Stimulated activated CD4-positive, alpha-beta T cell treated with anti-CD3 and anti-CD28 coated beads, Interleukin-12 subunit alpha, Interleukin-12 subunit beta, amount 100 ng/mL, for 24 hours (primary cell): ENCODE data around the gene MRPL49.
A peak's percentile ranks its signal among the peaks of the same experiment; 100 is the strongest.

Source experiments
- DNase-seq, 2 experiments: peaks; one replicate each; pipeline ENCODE4 v3.0.0-alpha.2; 2020; ENCODE audit warnings: low read depth in 2 of 2

The MRPL49 gene

DNA sequence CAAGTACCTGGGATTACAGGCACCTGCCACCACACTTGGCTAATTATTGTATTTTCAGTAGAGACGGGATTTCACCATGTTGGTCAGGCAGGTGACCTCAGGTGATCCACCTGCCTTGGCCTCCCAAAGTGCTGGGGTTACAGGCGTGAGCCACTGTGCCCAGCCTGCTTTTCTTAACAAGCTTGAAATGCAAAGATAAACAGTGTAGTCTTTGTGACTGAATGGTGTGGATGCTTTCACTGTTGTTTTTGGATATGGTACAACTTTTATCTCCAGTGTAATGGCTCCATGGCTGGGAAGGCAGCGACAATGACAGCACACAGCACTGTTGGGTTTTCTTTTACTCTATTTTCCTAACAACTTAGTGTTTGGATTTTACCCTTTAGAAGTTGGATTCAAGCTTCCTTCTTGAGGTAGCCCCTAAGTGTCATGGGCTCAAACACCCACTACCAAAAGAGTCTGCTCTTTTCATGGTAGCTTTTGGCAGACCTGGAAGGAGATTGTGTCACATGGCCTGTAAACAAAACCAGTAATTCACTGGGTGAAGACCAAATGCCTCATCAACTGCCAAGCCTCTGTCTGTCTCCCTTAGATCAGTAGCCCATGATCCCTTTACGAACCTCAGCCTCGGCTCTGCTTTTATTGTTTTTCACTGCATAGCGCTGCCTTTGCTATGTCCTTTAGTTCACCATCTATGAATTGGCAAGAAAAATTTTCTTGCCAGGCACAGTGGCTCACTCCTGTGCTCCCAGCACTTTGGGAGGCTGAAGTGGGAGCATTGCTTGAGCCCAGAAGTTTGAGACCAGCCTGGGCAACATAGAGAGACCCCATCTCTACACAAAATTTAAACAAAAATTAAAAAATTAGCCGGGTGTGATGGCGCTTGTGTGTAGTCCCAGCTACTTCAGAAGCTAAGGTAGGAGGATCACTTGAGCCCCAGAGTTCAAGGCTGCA is 19.7 kb upstream of the MRPL49 start:
- DNase-seq, result no peak

DNA sequence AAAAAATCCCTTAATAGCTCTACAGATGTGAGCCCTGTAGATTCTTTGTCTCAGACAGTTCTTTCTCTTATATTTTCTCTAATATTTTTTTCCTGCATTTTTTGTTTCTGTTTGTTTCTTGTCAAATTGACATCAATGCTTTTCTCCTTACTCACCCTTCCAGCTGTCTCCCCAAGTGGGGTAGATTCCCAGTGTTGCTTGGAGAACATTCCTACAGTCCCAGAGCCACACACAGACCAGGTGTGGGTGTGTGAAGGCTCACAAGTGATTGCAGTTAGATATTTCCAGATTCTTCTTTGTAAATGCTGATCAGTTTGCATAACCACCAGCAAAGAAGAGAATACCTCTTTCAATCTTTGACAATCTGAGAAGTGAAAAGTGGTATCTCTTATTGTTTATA is 18.6 kb upstream of the MRPL49 start:
- no peak for DNase-seq

DNA sequence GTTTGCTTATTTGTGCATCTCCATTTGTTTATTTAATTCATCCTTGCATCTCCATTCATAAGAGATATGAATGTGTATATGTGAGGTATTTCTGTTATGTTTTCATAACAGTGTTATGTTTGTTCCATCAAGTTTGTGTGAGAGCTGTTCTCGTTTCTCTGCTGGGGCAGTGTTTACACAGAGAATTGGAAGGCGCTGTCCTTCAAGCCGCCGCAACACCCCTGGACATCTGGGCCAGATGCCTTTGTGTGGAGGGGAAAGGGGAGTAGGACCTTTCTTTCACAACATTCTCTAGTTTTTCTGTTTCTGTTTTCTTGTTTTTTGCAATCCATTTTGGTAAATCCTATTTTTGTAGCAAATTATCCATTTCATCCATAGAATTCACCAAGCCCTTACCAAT is 17.5 kb upstream of the MRPL49 start:
- DNase-seq, result no peak

DNA sequence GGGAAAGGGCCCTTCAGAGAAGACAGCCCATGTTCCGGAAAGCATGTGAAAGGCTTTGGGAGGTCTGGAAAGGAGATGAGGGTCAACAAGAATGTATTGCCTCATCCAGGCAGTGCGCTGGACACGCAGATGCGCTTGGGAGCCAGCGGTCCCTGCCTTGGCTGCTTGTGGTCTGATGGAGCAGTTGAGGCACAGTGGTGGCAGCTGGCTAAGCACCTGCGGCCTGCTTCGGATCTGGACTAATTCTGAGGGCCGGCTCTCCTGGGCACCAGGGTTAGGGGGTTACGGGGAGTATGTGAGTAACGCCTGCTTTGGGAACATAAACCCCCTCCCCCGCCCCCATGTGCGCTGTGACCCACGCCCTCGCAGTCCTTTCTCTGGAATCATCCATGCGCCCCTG is 15.0 kb upstream of the MRPL49 start:
- DNase-seq, result no peak

DNA sequence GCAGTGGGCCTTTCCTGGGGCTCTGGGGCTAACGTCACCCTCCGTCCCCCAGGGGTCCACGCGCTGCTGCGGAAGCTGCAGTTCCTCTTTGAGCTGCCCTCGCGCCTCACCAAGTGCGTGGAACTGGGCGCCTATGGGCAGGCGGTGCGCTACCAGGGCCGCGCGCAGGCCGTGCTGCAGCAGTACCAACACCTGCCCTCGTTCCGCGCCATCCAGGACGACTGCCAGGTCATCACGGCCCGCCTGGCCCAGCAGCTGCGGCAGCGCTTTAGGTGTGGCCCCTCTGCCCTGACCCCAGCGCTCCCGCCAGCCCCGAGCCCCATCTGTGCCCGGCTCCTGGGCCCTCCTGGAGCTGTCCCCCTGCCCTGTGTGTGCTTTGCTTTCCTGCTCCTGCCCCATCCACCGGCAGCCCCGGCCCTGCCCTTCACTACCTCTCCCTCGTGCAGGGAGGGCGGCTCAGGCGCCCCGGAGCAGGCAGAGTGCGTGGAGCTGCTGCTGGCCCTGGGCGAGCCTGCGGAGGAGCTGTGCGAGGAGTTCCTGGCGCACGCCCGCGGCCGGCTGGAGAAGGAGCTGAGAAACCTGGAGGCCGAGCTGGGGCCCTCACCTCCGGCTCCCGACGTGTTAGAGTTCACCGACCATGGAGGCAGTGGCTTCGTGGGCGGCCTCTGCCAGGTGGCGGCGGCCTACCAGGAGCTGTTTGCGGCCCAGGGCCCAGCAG is 14.2 kb upstream of the MRPL49 start:
- no peak for DNase-seq

DNA sequence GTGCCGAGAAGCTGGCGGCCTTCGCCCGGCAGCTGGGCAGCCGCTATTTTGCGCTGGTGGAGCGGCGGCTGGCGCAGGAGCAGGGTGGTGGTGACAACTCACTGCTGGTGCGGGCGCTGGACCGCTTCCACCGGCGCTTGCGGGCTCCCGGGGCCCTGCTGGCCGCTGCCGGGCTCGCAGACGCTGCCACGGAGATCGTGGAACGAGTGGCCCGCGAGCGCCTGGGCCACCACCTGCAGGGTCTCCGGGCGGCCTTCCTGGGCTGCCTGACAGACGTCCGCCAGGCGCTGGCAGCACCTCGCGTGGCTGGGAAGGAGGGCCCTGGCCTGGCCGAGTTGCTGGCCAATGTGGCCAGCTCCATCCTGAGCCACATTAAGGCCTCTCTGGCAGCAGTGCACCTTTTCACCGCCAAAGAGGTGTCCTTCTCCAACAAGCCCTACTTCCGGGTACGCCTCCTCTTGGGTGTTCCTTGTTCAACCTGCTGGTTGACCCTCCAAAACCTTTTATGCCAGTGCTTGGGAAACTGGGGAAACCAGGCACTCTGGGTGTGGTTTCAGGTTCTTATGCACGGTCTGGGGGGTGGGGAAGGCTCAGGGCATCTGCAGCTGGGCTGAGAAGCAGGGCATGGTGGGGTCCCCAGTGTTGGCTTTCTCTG is 13.5 kb upstream of the MRPL49 start:
- DNase-seq, result no peak

DNA sequence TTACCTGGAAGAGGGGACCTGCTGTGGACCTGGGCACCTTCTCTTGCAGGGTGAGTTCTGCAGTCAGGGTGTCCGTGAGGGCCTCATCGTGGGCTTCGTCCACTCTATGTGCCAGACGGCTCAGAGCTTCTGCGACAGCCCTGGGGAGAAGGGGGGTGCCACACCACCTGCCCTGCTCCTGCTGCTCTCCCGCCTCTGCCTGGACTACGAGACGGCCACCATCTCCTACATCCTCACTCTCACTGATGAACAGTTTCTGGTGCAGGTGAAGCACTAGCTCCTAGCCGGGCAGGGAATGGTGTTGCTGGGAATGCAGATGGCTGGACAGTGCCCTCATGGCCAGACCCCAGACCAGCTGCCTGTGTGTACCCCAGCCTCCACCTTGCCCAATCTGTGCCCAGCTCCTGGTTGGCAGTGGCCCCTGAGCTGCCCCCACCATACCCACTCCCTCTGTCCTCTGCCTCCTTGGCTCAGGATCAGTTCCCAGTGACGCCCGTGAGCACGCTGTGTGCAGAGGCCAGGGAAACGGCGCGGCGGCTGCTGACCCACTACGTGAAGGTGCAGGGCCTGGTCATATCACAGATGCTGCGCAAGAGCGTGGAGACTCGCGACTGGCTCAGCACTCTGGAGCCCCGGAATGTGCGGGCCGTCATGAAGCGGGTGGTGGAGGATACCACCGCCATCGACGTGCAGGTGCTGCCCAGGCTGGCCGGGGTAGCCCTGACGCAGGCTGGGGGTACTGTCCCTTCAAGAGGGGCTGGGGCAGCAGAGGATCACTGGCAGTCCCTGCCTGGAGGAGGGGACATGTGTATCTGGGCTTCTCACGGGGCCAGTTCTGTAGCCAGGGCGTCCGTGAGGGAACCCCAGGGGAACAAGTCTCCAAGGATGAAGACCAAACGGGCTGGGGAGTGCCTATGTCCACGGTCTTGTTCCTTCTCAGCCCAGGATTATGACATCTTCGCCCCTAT is 12.6 kb upstream of the MRPL49 start:
- no peak for DNase-seq

DNA sequence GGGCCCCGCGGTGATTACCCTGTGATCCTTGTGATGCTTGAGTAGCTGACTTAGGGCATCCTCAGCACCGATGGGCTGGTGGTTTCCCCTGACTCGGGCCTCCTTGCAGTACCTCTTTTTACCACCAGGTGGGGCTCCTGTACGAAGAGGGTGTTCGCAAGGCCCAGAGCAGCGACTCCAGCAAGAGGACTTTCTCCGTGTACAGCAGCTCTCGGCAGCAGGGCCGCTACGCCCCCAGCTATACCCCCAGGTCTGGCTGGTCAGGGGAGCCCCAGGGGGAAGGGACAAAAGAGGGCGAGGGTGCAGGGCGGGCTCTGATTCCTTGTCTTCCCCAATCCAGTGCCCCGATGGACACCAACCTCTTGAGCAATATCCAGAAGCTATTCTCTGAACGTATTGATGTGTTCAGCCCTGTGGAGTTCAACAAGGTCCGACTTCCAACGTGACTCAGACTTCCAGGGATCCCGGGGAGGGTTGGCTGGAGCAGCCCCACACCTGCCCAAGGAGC is 11.7 kb upstream of the MRPL49 start:
- peak; percentile 91 to 99 for DNase-seq

DNA sequence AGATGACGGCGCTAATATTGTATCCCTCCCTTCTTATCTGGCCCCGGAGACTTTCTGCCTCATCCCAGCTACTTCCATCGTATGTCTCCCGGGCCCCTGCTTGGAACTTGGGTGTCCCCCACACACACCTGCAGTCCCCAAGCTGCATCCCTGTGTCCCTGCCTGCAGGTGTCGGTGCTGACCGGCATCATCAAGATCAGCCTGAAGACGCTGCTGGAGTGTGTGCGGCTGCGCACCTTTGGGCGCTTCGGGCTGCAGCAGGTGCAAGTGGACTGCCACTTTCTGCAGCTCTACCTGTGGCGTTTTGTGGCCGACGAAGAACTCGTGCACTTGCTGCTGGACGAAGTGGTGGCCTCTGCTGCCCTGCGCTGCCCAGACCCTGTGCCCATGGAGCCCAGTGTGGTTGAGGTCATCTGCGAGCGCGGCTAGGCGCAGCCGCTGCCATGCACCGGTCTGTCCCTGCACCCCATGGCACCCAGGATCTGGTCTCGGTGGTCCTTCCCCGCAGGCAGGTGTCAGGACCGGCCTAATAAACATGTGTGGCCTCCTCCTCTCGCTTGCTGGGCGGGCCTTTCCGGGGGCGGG is 10.9 kb upstream of the MRPL49 start:
- DNase-seq, result no peak

DNA sequence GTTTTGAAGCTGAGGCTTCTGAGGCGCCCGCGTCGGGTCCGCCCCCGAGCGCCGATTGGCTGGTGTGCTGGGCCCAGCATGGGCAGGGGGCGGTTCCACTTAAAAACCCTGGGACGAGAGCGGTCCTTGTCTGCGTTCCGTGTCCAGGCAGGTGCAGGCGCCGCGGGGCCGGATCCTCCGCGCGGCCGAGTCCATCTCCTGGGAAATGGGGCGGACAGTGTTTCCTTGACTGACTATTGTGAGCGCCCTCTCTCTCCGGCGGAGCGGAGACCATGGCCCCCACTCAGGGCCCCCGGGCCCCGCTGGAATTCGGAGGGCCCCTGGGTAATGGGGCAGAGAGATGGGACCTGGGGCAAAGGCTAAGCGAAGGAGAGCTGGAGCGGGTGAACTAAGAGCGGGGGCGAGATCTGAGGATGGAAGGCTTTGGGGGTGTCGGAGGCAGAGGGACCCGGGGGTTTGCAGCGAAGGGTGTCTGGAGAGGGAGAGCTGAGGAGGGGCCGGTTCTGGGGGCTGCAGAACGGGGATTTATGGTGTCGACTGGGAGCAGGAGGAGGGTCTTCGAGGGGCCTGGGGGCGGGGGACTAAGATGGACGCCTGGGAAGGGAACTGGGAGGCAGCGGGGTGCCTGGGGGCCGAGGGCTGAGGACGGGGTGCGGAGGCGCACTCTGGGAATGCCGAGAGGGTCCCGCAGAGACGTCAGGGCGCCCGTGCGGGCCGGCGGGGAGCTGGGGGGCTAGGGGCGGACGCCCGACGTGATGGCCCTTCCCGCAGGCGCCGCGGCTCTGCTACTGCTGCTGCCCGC is 10.2 kb upstream of the MRPL49 start, which contains the start of gene TM7SF2:
TSS of gene TM7SF2 (plus strand) at position 129 of the 802 bp plus-strand sequence. CDS start at position 273, 144 bp downstream.
- peak; percentile 79 to 93 for DNase-seq

DNA sequence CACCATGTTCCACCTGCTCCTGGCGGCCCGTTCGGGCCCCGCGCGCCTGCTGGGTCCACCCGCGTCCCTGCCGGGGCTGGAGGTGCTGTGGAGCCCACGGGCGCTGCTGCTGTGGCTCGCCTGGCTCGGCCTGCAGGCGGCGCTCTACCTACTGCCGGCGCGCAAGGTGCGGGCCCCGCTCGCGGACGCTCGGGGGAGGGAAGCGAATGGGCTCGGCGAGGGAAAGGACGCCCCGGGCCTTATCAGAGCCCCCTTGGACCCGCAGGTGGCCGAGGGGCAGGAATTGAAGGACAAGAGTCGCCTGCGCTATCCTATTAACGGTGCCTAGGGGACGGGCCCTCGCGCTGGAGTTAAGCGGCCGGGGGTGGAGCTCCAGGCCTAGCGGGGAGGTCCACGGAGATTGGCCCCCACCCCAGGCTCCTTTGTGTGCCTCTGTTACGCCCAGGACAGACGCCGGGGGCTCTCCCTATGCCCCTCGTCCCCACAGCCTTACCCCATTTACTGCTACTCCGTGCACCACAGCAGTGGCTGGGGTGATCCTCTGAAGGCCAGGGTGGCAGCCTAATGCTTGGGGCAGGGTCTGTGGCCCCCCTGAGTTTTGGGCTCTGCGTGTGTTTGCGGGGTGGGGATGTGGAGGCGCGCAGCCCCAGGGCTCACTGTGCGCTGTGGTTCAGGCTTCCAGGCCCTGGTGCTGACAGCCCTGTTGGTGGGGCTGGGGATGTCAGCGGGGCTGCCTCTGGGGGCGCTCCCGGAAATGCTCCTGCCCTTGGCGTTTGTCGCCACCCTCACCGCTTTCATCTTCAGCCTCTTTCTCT is 9.4 kb upstream of the MRPL49 start:
- DNase-seq, result peak in 1 of 2 experiments; percentile 62

DNA sequence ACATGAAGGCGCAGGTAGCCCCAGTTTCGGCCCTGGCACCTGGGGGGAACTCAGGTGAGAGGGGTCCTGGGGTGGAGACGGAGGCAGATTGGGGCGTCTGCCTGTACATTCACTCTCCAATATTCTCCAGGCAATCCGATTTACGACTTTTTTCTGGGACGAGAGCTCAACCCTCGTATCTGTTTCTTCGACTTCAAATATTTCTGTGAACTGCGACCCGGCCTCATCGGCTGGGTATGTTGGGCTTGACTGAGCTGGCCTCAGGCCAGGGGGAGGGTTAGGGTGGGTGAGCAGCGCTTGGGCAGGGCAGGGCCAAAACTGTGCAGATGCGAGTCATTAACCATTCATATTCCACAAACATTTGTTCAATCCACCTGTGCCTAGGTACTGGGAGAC is 8.8 kb upstream of the MRPL49 start:
- DNase-seq, result no peak

DNA sequence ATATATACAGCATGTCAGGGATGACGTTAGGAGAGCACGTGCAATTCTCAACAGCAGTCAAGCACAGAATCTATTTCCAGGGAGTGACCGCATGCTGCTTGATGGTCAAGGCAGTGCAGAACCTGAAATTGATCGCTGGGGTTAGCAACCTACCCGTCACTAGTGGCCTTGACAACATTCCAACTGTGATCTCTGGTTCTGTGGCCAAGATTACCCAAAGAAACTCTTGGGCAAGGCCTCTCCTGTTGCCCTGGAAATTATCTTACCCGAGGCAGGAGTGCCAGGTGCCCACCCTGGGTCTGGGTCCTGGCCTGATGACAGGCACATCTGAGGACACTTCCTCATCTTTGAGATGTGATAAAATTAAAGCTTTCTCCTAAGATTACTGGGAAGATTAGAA is 8.3 kb upstream of the MRPL49 start:
- no peak for DNase-seq

DNA sequence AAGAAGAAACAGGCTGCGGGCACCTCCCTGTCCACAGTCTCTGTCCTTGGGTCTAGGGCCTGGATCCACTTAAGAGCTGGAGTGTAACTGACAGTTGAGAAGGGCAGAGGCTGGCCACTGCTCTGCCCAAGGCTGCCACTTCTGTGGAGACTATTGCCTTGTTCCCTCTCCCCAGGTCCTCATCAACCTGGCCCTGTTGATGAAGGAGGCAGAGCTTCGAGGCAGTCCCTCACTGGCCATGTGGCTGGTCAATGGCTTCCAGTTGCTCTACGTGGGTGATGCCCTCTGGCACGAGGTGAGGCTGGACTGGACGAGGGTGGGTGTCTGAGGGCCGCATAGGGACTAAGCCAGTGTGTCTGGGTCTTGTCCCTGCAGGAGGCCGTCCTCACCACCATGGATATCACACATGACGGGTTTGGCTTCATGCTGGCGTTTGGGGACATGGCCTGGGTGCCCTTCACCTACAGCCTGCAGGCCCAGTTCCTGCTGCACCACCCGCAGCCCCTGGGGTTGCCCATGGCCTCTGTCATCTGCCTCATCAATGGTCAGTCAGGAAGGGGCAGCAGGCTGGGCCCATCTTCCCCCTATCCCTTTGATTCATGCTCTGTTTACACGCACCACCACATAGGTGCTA is 7.5 kb upstream of the MRPL49 start:
- DNase-seq, result no peak

DNA sequence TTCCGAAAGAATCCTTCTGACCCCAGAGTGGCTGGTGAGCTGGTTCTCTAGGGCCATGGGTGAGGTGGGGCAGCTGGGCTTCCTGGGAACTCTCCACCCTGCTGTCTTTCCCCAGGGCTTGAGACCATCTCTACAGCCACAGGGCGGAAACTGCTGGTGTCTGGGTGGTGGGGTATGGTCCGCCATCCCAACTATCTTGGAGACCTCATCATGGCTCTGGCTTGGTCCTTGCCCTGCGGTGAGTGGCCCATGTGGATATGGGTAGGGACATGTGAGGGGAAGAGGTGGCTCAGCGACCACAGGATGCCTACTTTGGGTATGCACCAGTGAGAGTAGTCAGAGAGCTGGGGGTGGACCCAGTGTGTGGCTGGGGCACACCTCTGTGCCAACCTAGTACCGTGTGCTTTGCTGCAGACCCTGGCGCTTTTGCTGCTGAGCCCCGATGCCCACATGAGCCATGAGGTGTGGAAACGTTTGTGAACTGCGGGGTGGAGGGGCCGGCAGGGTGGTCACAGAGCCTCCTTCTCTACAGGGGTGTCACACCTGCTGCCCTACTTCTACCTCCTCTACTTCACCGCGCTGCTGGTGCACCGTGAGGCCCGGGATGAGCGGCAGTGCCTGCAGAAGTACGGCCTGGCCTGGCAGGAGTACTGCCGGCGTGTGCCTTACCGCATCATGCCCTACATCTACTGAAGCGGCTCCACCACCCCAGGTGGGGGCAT is 6.6 kb upstream of the MRPL49 start:
- DNase-seq, result no peak

DNA sequence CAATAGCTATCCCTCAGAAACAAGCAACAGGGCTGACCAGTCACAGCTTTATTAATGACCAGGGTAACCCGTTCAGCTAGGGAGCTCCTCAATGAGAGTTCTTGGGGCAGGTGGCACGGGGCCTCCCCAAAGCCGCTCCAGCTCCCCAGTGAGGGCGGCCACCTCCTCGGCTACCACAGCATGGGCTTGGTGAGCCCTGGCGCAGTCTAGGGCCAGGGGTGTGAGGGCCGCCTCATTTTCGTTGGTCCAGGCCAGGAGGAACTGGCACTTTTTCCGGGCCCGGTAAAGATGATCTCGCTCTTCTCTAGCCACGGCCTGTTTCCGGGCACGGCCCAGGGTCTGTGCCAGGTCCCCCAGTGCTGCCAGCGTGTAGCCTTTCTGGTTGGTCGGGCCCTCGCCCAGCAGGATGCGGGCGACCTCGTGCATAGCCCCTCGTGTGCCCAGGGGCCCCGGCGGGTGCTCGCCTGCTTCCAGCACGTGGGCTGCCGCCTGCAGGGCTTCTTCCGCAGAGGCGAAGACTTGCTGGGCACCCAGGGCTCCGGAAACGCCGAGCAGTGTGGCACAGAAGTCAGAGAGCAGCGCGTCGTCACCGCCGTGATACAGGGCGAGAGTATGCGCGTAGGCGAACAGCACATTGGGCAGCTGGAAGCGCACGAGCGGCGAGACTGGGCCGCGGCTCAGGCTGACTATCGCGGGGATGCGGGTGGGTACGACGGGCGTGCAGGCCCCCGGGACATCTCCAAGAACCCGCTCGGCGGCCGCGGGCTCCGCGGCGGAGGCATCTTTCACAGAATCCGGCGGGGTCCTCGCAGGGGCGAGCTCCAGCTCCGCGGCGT is 5.5 kb upstream of the MRPL49 start:
- no peak for DNase-seq
